ENCODE measurements around the gene NCAPG2. TPM values are rescaled to one million over a fixed set of nuclear protein-coding genes. Genes with fewer than 3 reads are reported as not detected.
A peak's percentile ranks its signal among the peaks of the same experiment; 100 is the strongest.

NCAPG2 gene
- total RNA-seq, 2 donors from 2014 or later, result 0.66 to 8.8 TPM

DNA sequence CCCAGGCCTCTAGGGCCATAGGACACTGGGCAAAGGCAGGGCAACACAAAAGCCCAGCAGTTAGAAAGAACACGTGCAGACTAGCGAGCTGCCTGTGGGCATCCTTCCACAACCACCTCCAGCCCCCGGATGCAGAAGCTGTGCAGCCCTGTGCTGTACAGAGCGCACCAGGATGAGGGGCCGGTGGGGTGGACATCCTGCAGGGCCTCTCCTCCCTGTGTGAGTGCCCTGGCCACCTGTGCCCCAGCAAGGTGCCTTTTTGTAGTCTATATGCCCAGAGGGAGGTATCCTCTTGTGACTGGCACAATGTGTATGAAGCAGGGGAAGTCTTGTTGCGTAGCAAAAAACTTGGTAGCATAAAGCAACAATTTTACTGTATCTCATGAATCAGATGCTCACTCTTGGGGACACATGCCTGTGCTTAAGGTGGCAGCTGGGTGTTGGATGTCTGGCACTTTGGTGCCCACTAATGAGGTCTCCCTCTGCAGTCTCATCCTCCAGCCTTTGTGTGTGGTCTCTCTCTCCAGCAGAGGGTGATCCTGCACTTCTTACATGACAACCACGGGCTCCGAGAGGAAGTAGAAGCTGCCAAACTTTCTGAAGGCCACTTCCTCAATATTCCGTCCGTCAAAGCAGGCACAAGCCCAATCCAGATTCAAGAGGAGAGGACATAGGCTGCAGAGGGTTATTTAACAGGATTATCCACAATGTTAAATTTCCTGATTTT, 8.7 kb downstream of the NCAPG2 start:
- Histone ChIP-seq H3K27me3 (no peaks in the 10 kb centered on the region), H3K36me3 (replicated peaks in 1 of 2; ENCODE audit: insufficient read depth in 1 of 2, low read depth in 2 of 2) (no peaks in the 10 kb centered on the region), H3K9me3 (no peaks in the 10 kb centered on the region), H3K27ac (peak overlapping the region in 2 of 4 donors; percentile 4 to 26), H3K4me1 (peaks cover 13% of the 10 kb centered on the region), H3K4me3 (no peak overlapping the region)
- DNase-seq (peak; percentile 69 to 86 (median 76)), ATAC-seq (peak; percentile 99)
- TF ChIP-seq, protein P1, sequence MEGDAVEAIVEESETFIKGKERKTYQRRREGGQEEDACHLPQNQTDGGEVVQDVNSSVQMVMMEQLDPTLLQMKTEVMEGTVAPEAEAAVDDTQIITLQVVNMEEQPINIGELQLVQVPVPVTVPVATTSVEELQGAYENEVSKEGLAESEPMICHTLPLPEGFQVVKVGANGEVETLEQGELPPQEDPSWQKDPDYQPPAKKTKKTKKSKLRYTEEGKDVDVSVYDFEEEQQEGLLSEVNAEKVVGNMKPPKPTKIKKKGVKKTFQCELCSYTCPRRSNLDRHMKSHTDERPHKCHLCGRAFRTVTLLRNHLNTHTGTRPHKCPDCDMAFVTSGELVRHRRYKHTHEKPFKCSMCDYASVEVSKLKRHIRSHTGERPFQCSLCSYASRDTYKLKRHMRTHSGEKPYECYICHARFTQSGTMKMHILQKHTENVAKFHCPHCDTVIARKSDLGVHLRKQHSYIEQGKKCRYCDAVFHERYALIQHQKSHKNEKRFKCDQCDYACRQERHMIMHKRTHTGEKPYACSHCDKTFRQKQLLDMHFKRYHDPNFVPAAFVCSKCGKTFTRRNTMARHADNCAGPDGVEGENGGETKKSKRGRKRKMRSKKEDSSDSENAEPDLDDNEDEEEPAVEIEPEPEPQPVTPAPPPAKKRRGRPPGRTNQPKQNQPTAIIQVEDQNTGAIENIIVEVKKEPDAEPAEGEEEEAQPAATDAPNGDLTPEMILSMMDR (IDR thresholded peaks at IDR 0.05), result peak; percentile 15 to 78 (median 66)
- TF ChIP-seq POLR2A (IDR thresholded peaks at IDR 0.05), result peak in 1 of 3 donors; percentile 10
- intact Hi-C loops (cut with DNase I), result loop anchor here (10.0 kb wide), 1 partner anchor 279 kb away; no protein-coding TSS in a partner anchor
- WGBS, 2 donors, result 53 to 58% methylated on average over 9 to 10 of the region's 10 CpGs

DNA sequence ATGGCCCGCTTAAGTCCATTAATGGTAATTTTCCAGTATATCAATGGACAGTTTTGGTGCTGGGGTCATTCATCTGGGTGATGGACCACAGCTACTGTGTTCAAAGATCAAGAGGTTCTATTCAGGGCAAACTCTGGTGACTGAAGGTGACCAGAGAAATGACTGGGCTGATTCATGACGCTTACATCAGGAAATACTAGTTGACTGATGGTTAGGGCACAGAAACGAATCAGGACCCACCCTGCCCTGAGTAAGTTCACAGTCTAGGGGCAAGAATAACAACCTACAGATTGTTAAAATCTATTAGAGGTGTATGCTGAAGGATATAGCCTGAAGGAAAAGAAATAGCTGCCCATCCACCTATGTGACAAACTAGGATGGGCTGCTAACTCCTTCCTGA, 9.5 kb downstream of the NCAPG2 start:
- H3K4me3 ChIP-seq, result no peak overlapping the region
- peaks cover 13% of the 10 kb centered on the region for H3K4me1 ChIP-seq
- H3K36me3 ChIP-seq (replicated peaks in 1 of 2; ENCODE audit: insufficient read depth in 1 of 2, low read depth in 2 of 2), result no peaks in the 10 kb centered on the region
- ATAC-seq (no peak), DNase-seq (no peak)
- 60 to 62% methylated on average over 3 of the region's 3 CpGs for WGBS, 2 donors
- no peak overlapping the region for H3K27ac ChIP-seq
- intact Hi-C loops (cut with DNase I), result loop anchor here (10.0 kb wide), 1 partner anchor 280 kb away; no protein-coding TSS in a partner anchor
- TF ChIP-seq, protein P1 (IDR thresholded peaks at IDR 0.05), result no peak
- TF ChIP-seq POLR2A (IDR thresholded peaks at IDR 0.05), result no peak
- no peaks in the 10 kb centered on the region for H3K27me3 ChIP-seq
- no peaks in the 10 kb centered on the region for H3K9me3 ChIP-seq

DNA sequence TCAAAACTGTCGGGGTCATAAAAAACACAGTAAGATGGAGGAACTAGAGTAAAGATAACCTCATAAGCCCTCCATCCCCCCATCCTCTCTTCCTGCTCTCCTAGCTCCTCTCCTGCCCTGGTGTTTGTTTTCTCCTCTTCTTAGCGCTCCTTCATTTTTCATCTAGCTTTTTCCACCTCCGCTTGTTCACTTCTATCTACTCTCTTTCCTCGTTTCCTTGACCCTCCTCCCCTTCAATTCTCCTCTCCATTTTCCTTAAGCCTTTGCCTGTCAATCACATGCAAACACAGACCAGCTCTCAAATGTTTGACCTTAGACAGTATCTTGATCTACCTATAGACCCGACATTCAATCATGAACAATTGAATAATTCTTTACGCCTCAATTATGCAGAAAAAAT, 10.0 kb downstream of the NCAPG2 start:
- no peaks in the 10 kb centered on the region for H3K36me3 ChIP-seq (replicated peaks in 1 of 2; ENCODE audit: insufficient read depth in 1 of 2, low read depth in 2 of 2)
- no peak for TF ChIP-seq POLR2A (IDR thresholded peaks at IDR 0.05)
- TF ChIP-seq, protein P1 (IDR thresholded peaks at IDR 0.05), result no peak
- H3K27me3 ChIP-seq, result no peaks in the 10 kb centered on the region
- DNase-seq, result no peak
- H3K9me3 ChIP-seq, result no peaks in the 10 kb centered on the region
- H3K4me3 ChIP-seq, result no peak overlapping the region
- 70 to 90% methylated on average over 6 of the region's 6 CpGs for WGBS, 2 donors
- H3K4me1 ChIP-seq, result peaks cover 13% of the 10 kb centered on the region
- intact Hi-C loops (cut with DNase I), result loop anchor here (10.0 kb wide), 1 partner anchor 280 kb away; no protein-coding TSS in a partner anchor
- no peak for ATAC-seq
- H3K27ac ChIP-seq, result no peak overlapping the region

DNA sequence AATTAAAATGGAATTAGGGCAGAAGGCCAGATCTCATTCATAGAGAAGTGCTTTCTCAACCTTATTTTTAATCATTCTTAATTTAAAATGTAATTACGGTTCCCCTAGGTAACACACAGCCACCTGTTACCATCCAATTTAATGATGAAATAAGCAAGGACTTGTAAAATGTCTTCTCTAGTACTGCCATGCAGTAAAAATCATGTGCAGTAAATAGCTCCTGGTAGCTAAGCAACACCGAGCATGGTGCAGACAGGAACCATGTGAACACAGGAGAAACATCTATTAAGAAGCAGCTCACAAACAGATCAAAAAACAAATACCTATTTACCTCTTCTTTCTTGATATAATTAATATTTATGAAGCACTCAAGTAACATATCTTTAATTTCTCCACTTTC, 15.1 kb downstream of the NCAPG2 start:
- WGBS, 2 donors, result 91 to 98% methylated on average over 2 of the region's 2 CpGs

More for the DNA sequence above, 15.1 kb downstream of the NCAPG2 start:
- no peak overlapping the region for H3K27ac ChIP-seq
- TF ChIP-seq, protein P1 (IDR thresholded peaks at IDR 0.05), result no peak
- no peak for TF ChIP-seq POLR2A (IDR thresholded peaks at IDR 0.05)
- no peaks in the 10 kb centered on the region for H3K36me3 ChIP-seq (replicated peaks in 1 of 2; ENCODE audit: insufficient read depth in 1 of 2, low read depth in 2 of 2)
- intact Hi-C loops (cut with DNase I), result no loop called here
- no peaks in the 10 kb centered on the region for H3K9me3 ChIP-seq
- no peaks in the 10 kb centered on the region for H3K4me1 ChIP-seq
- DNase-seq, result no peak
- no peak for ATAC-seq
- H3K27me3 ChIP-seq, result no peaks in the 10 kb centered on the region
- no peak overlapping the region for H3K4me3 ChIP-seq

Data from body of pancreas (tissue), 4 donors.